Heart left ventricle (tissue), 16 donors: Measurements from ENCODE around the gene MUC6. TPM values are rescaled to one million over a fixed set of nuclear protein-coding genes. Genes with fewer than 3 reads are reported as not detected.

Source experiments
- ATAC-seq, 4 donors: fragments of 200-7000 bp; cut with Tn5 transposase; one replicate each; pipeline ENCODE4 v1.9.1; 2020 to 2022; ENCODE audit warnings: moderate library complexity in 4 of 4, mild to moderate bottlenecking in 3 of 4, moderate number of reproducible peaks in 1 of 4
- DNase-seq, 5 donors: peaks; one replicate each; pipeline ENCODE4 v3.0.0-alpha.2; 2020
- H3K27ac ChIP-seq, 12 donors: fragments of 200-600 bp; sonication (generic) in 4 of 12; one replicate each; pipeline versions ENCODE4 v1.5.0 to v1.8.0; 2016 to 2022; ENCODE audit warnings: mild to moderate bottlenecking in 2 of 12
- H3K27me3 ChIP-seq, 9 donors: fragments of 200-600 bp; sonication (generic) in 2 of 9; one replicate each; pipeline versions ENCODE4 v1.5.1 to v1.8.0; 2016 to 2022; ENCODE audit warnings: mild to moderate bottlenecking in 3 of 9
- H3K36me3 ChIP-seq, 9 donors: fragments of 200-600 bp; sonication (generic) in 2 of 9; one replicate each; pipeline versions ENCODE4 v1.5.0 to v1.8.0; 2018 to 2022; ENCODE audit warnings: mild to moderate bottlenecking in 2 of 9
- H3K4me1 ChIP-seq, 12 donors: fragments of 200-600 bp; sonication (generic) in 4 of 12; one replicate each; pipeline versions ENCODE4 v1.5.0 to v1.8.0; 2016 to 2022; ENCODE audit warnings: mild to moderate bottlenecking in 3 of 12
- H3K4me3 ChIP-seq, 12 donors: fragments of 200-600 bp; sonication (generic) in 4 of 12; one replicate each; pipeline versions ENCODE4 v1.5.0 to v1.8.0; 2017 to 2022; ENCODE audit warnings: mild to moderate bottlenecking in 9 of 12, moderate library complexity in 4 of 12
- H3K9me3 ChIP-seq, 12 donors: fragments of 200-600 bp; sonication (generic) in 4 of 12; one replicate each; pipeline versions ENCODE4 v1.5.0 to v1.8.0; 2016 to 2022; ENCODE audit warnings: mild to moderate bottlenecking in 1 of 12
- POLR2A ChIP-seq, 2 donors: fragments of 450-650 bp; IDR thresholded peaks; one replicate each; pipeline ENCODE4 v1.6.1; 2017; ENCODE audit warnings: antibody characterized with exemption in 2 of 2, mild to moderate bottlenecking in 2 of 2, moderate library complexity in 2 of 2
- WGBS, 4 donors: extraction: QIAGEN DNeasy Blood & Tissue Kit in 2 of 4; methylation state at CpG; one replicate each; pipeline versions ENCODE4 v1.1.5 to v1.1.7; 2013 to 2018; 5-methylcytosine and 5-hydroxymethylcytosine counted together
- intact Hi-C, 10 donors: fragments of 100-400 bp; cut with DNase I; formaldehyde crosslinking; loops; one replicate each; pipeline versions ENCODE4 v1.11.1 to v1.14.2; 2022
- polyA plus RNA-seq, 2 donors: library from polyadenylated mRNA; stranded (reverse); fragments of 200-250 nt; gene quantifications; one replicate each; pipeline ENCODE4 v1.2.3, GENCODE V29; 2013
- total RNA-seq, 9 donors: library from RNA; depleted of rRNA in 2 of 9; stranded (reverse); fragments of >200 nt in 2 of 9; fragmentation: NEBNext Ultra II Directional in 3 of 9; extraction: Animal tissue kit (Norgen Biotek cat#: 25700) in 3 of 9; gene quantifications; one replicate each; pipeline versions ENCODE4 v1.1.0 to v1.2.4, GENCODE V29; 2016 to 2023
- TF ChIP-seq, protein P1 (sequence below), 12 donors: fragments of 200-600 bp; sonication (generic) in 4 of 12; IDR thresholded peaks; one replicate each; pipeline versions ENCODE4 v1.5.0 to v1.8.0; 2018 to 2022; ENCODE audit warnings: antibody characterized with exemption in 12 of 12, mild to moderate bottlenecking in 5 of 12
- donor health status: ischemic (EF 13 %, LVEDD 7.1; RV severe dilation, severe dysfunction).
- donor health status: healthy with polysubstance abuse.
- donor health status: DM: no; HTN: yes; CAD: no.
- donor health status: DM: no; HTN: no; CAD: no.
- donor health status: ischemic (EF 25% LVEDD 6.9; RV normal size, moderate dysfunction).
- donor health status: ischemic (EF 25% LVEDD 5.7; RV mildly dilated, moderate dysfunction).
- donor health status: healthy.
- donor health status: DM: yes; HTN: yes; CAD: no.
- donor health status: ischemic (EF 35%, LVEDD 5.7; RV mildly dilated, moderate dysfunction).
- donor health status: nonischemic (EF 11% LVEDD 7.7; RV severe dilation, severe dysfunction).
- donor health status: DM: yes; HTN: yes; CAD: no.
- donor health status: PGD.
- donor health status: ischemic (EF 29% LVEDD 5.4; RV normal size, mild dysfunction).
- donor health status: nonischemic (EF 23%, LVEDD 6.1; RV moderate dilation, normal function).

The MUC6 gene
- total and polyA plus RNA-seq, 11 donors = 0.04 to 0.06 TPM; not detected in 9

- Histone ChIP-seq H3K36me3 (peaks cover 0 to 48% (median 33%) of the 10 kb centered on the region in 9 donors), H3K27me3 (no peaks in the 10 kb centered on the region), H3K4me1 (peaks cover 0 to 22% (median 6%) of the 10 kb centered on the region in 12 donors), H3K9me3 (no peaks in the 10 kb centered on the region), H3K27ac (no peak overlapping the region), H3K4me3 (no peak overlapping the region)
- 81 to 91% (median 85%) methylated on average over 13 of the region's 13 CpGs for WGBS, 4 donors
- no peak for DNase-seq
- TF ChIP-seq, protein P1, sequence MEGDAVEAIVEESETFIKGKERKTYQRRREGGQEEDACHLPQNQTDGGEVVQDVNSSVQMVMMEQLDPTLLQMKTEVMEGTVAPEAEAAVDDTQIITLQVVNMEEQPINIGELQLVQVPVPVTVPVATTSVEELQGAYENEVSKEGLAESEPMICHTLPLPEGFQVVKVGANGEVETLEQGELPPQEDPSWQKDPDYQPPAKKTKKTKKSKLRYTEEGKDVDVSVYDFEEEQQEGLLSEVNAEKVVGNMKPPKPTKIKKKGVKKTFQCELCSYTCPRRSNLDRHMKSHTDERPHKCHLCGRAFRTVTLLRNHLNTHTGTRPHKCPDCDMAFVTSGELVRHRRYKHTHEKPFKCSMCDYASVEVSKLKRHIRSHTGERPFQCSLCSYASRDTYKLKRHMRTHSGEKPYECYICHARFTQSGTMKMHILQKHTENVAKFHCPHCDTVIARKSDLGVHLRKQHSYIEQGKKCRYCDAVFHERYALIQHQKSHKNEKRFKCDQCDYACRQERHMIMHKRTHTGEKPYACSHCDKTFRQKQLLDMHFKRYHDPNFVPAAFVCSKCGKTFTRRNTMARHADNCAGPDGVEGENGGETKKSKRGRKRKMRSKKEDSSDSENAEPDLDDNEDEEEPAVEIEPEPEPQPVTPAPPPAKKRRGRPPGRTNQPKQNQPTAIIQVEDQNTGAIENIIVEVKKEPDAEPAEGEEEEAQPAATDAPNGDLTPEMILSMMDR (IDR thresholded peaks at IDR 0.05) = no peak
- no peak for TF ChIP-seq POLR2A (IDR thresholded peaks at IDR 0.05)
- ATAC-seq = no peak
- intact Hi-C loops = loop anchor here in 1 of 10 donors (5.0 kb wide), 1 partner anchor 38 kb away; the partner anchor contains the start of gene AP2A2
These were observed 71.2 kb downstream of the MUC6 start for GRCh38 chr11:965206-965775.

- Histone ChIP-seq H3K9me3 (no peaks in the 10 kb centered on the region), H3K27me3 (no peaks in the 10 kb centered on the region), H3K4me1 (peaks cover 0 to 22% (median 6%) of the 10 kb centered on the region in 12 donors), H3K4me3 (no peak overlapping the region), H3K27ac (no peak overlapping the region), H3K36me3 (peaks cover 0 to 51% (median 42%) of the 10 kb centered on the region in 9 donors)
- ATAC-seq (no peak), DNase-seq (peak in 1 of 5 donors; percentile 16)
- 96 to 98% (median 96%) methylated on average over 6 to 7 of the region's 7 CpGs for WGBS, 4 donors
- TF ChIP-seq POLR2A (IDR thresholded peaks at IDR 0.05) = no peak
- TF ChIP-seq, protein P1 (IDR thresholded peaks at IDR 0.05) = no peak
- intact Hi-C loops = no loop called here
These were observed 72.7 kb downstream of the MUC6 start for GRCh38 chr11:963852-964251.

Other genes with a start within 250 kb of the MUC6 start
- 1 to 10 TPM in 1 of 9 donors, under 1 TPM in 6, not detected in 2; 0.25 to 1.1 (median 0.37) TPM for gene CEND1, start 246.6 kb downstream of the MUC6 start, total RNA-seq
- under 1 TPM; 0.46 to 0.50 TPM for gene CEND1, start 246.6 kb downstream of the MUC6 start, polyA plus RNA-seq
- gene SLC25A22, start 238.4 kb downstream of the MUC6 start, total RNA-seq = 10 to 100 TPM in 1 of 9 donors, 1 to 10 TPM in 8; 2.1 to 12.8 (median 4.4) TPM
- gene SLC25A22, start 238.4 kb downstream of the MUC6 start, polyA plus RNA-seq = 10 to 100 TPM in 1 of 2 donors, 1 to 10 TPM in 1; 2.6 to 12.7 TPM
- gene PIDD1, start 231.5 kb downstream of the MUC6 start, total RNA-seq = 10 to 100 TPM in 1 of 9 donors, 1 to 10 TPM in 8; 4.9 to 11.2 (median 6.6) TPM
- 10 to 100 TPM in 1 of 2 donors, 1 to 10 TPM in 1; 5.5 to 11.8 TPM for gene PIDD1, start 231.5 kb downstream of the MUC6 start, polyA plus RNA-seq
- 1,000 to 10,000 TPM in 3 of 9 donors, 100 to 1,000 TPM in 6; 236 to 1,207 (median 933) TPM for gene RPLP2, start 226.8 kb downstream of the MUC6 start, total RNA-seq
- 1,000 to 10,000 TPM in 1 of 2 donors, 100 to 1,000 TPM in 1; 998 to 1,652 TPM for gene RPLP2, start 226.8 kb downstream of the MUC6 start, polyA plus RNA-seq
- 100 to 1,000 TPM; 141 to 348 (median 232) TPM for gene PNPLA2, start 217.8 kb downstream of the MUC6 start, total RNA-seq
- gene PNPLA2, start 217.8 kb downstream of the MUC6 start, polyA plus RNA-seq = 100 to 1,000 TPM; 112 to 133 TPM
- 10 to 100 TPM; 13.3 to 22.4 (median 17.7) TPM for gene CRACR2B, start 208.8 kb downstream of the MUC6 start, total RNA-seq
- gene CRACR2B, start 208.8 kb downstream of the MUC6 start, polyA plus RNA-seq = 10 to 100 TPM in 1 of 2 donors, 1 to 10 TPM in 1; 8.8 to 43.5 TPM
- gene CD151, start 203.8 kb downstream of the MUC6 start, total RNA-seq = 100 to 1,000 TPM; 323 to 682 (median 454) TPM
- gene CD151, start 203.8 kb downstream of the MUC6 start, polyA plus RNA-seq = 100 to 1,000 TPM; 560 to 817 TPM
- gene POLR2L, start 194.2 kb downstream of the MUC6 start, total RNA-seq = 100 to 1,000 TPM in 8 of 9 donors, 10 to 100 TPM in 1; 74.4 to 267 (median 207) TPM
- 100 to 1,000 TPM; 217 to 227 TPM for gene POLR2L, start 194.2 kb downstream of the MUC6 start, polyA plus RNA-seq
- 10 to 100 TPM; 22.7 to 93.0 (median 31.3) TPM for gene TSPAN4, start 193.9 kb downstream of the MUC6 start, total RNA-seq
- 10 to 100 TPM; 31.2 to 52.5 TPM for gene TSPAN4, start 193.9 kb downstream of the MUC6 start, polyA plus RNA-seq
- 10 to 100 TPM; 42.0 to 87.7 (median 58.9) TPM for gene CHID1, start 125.9 kb downstream of the MUC6 start, total RNA-seq
- gene CHID1, start 125.9 kb downstream of the MUC6 start, polyA plus RNA-seq = 10 to 100 TPM; 30.8 to 55.3 TPM
- gene AP2A2, start 110.8 kb downstream of the MUC6 start, total RNA-seq = 10 to 100 TPM; 30.2 to 71.4 (median 40.0) TPM
- gene AP2A2, start 110.8 kb downstream of the MUC6 start, polyA plus RNA-seq = 10 to 100 TPM; 20.4 to 28.7 TPM
- under 1 TPM in 1 of 9 donors, not detected in 8; 0.07 TPM for gene MUC2, start 38.2 kb upstream of the MUC6 start, total RNA-seq
- under 1 TPM in 1 of 2 donors, not detected in 1; 0.01 TPM for gene MUC2, start 38.2 kb upstream of the MUC6 start, polyA plus RNA-seq
- not detected for gene MUC5AC, start 121.2 kb upstream of the MUC6 start, total RNA-seq
- not detected for gene MUC5AC, start 121.2 kb upstream of the MUC6 start, polyA plus RNA-seq
- gene MUC5B, start 186.3 kb upstream of the MUC6 start, total RNA-seq = not detected
- under 1 TPM in 1 of 2 donors, not detected in 1; 0.01 TPM for gene MUC5B, start 186.3 kb upstream of the MUC6 start, polyA plus RNA-seq